SK-N-SH (cell line): ENCODE data around the gene SESTD1. TPM values are rescaled to one million over a fixed set of nuclear protein-coding genes. Genes with fewer than 3 reads are reported as not detected.

ENCODE experiments used
- CTCF ChIA-PET: fragments of 300-600, 350-600 bp; formaldehyde crosslinking; extraction: SDS; loops from one replicate; lab custom pipeline; 2021; lab: Yijun Ruan, JAX
- POLR2A ChIA-PET: fragments of 350-600 bp; sonication (Branson Sonifier 250); formaldehyde crosslinking; extraction: SDS; loops from one replicate; lab custom pipeline; 2020; ENCODE audit warnings: antibody characterized with exemption, inconsistent platforms; lab: Yijun Ruan, JAX
- DNase-seq: peaks from one replicate; pipeline ENCODE4 v3.0.0; 2012
- H2AFZ ChIP-seq: fragments of 200-600 bp; sonication (generic); 2 replicates; pipeline ENCODE4 v1.8.1; 2016; ENCODE audit warnings: antibody characterized with exemption, mild to moderate bottlenecking, low read depth
- H3F3A ChIP-seq: fragments of 200-600 bp; sonication (generic); replicated peaks from 2 replicates; pipeline ENCODE3; 2016; ENCODE audit warnings: antibody characterized with exemption, mild to moderate bottlenecking; ENCODE audit not compliant: insufficient read depth
- H3K27ac ChIP-seq, 2 experiments: fragments of 200-500 bp in 1 of 2; fragments of 200-600 bp in 1 of 2; sonication (Bioruptor generic) in 1 of 2; sonication (generic), shearing (Covaris generic) in 1 of 2; 2 replicates each; pipeline versions ENCODE4 v1.5.1 to v1.6.1; 2014 to 2016; ENCODE audit warnings: low read depth in 2 of 2, inconsistent platforms in 1 of 2, low read length in 1 of 2, mild to moderate bottlenecking in 1 of 2, mixed read lengths in 1 of 2
- H3K27me3 ChIP-seq: fragments of 200-600 bp; sonication (generic), shearing (Covaris generic); 2 replicates; pipeline ENCODE4 v1.6.1; 2016; ENCODE audit warnings: mixed run types; ENCODE audit not compliant: insufficient read depth
- H3K36me3 ChIP-seq, 2 experiments: fragments of 200-500 bp in 1 of 2; fragments of 200-600 bp in 1 of 2; sonication (Bioruptor generic) in 1 of 2; sonication (generic) in 1 of 2; replicated peaks in 1 of 2; 2 replicates each; pipeline versions ENCODE3 to v1.5.1; 2014 to 2016; ENCODE audit warnings: low read length in 1 of 2, mild to moderate bottlenecking in 1 of 2; ENCODE audit not compliant: insufficient read depth in 2 of 2, control insufficient read depth in 1 of 2
- H3K4me1 ChIP-seq, 2 experiments: fragments of 200-500 bp in 1 of 2; fragments of 200-600 bp in 1 of 2; sonication (Bioruptor generic) in 1 of 2; sonication (generic), shearing (Covaris generic) in 1 of 2; 2 replicates each; pipeline versions ENCODE4 v1.5.1 to v1.6.1; 2014 to 2016; ENCODE audit warnings: low read depth in 1 of 2, low read length in 1 of 2, mixed run types in 1 of 2; ENCODE audit not compliant: insufficient read depth in 2 of 2, control insufficient read depth in 1 of 2
- H3K4me2 ChIP-seq: fragments of 200-600 bp; sonication (generic), shearing (Covaris generic); 2 replicates; pipeline ENCODE4 v1.6.1; 2017; ENCODE audit warnings: mixed run types
- H3K4me3 ChIP-seq, 2 experiments: fragments of 200-500 bp in 1 of 2; fragments of 200-600 bp in 1 of 2; sonication (Bioruptor generic) in 1 of 2; sonication (generic), shearing (Covaris generic) in 1 of 2; 2 replicates each; pipeline versions ENCODE4 v1.5.1 to v1.8.1; 2014 to 2016; ENCODE audit warnings: low read depth in 2 of 2, inconsistent platforms in 1 of 2, low read length in 1 of 2, mild to moderate bottlenecking in 1 of 2, mixed read lengths in 1 of 2, moderate library complexity in 1 of 2
- H3K79me2 ChIP-seq: fragments of 200-600 bp; sonication (generic); 2 replicates; pipeline ENCODE4 v1.8.1; 2017; ENCODE audit warnings: mild to moderate bottlenecking; ENCODE audit not compliant: insufficient read depth
- H3K9ac ChIP-seq: fragments of 200-600 bp; sonication (generic); 2 replicates; pipeline ENCODE4 v1.6.1; 2017; ENCODE audit warnings: mixed run types
- H3K9me2 ChIP-seq: fragments of 200-600 bp; sonication (generic); 2 replicates; pipeline ENCODE4 v1.6.1; 2017; ENCODE audit warnings: mixed run types
- H3K9me3 ChIP-seq: fragments of 200-600 bp; sonication (generic); 2 replicates; pipeline ENCODE4 v1.6.1; 2017; ENCODE audit warnings: mixed run types, mild to moderate bottlenecking, moderate library complexity
- H4K20me1 ChIP-seq: fragments of 200-600 bp; sonication (generic); 2 replicates; pipeline ENCODE4 v1.6.1; 2017; ENCODE audit warnings: mild to moderate bottlenecking, mixed run types; ENCODE audit not compliant: insufficient read depth
- CHD2 ChIP-seq: fragments of 150-350 bp; IDR thresholded peaks from 2 replicates; pipeline ENCODE4 v1.6.1; 2018; ENCODE audit warnings: low read length; ENCODE audit not compliant: partially characterized antibody
- CTCF ChIP-seq: fragments of 200-600 bp; sonication (generic); IDR thresholded peaks from 2 replicates; pipeline ENCODE4 v1.6.1; 2017; ENCODE audit warnings: antibody characterized with exemption, mild to moderate bottlenecking, moderate library complexity
- ELF1 ChIP-seq: IDR thresholded peaks from 2 replicates; pipeline ENCODE4 v1.4.0; 2012
- EP300 ChIP-seq, 2 experiments: IDR thresholded peaks; 2 replicates each; pipeline versions ENCODE4 v1.4.0 to v1.6.1; 2012; ENCODE audit warnings: borderline replicate concordance in 1 of 2, low read depth in 1 of 2, low read length in 1 of 2
- FOXJ3 ChIP-seq: sonication (generic); formaldehyde crosslinking; IDR thresholded peaks from 2 replicates; pipeline ENCODE4 v1.5.1; 2020; ENCODE audit warnings: mild to moderate bottlenecking, missing genetic modification reagents
- FOXM1 ChIP-seq: IDR thresholded peaks from 2 replicates; pipeline ENCODE4 v1.4.0; 2012; ENCODE audit warnings: low read depth, mild to moderate bottlenecking
- GATA2 ChIP-seq: sonication (generic); formaldehyde crosslinking; IDR thresholded peaks from 2 replicates; pipeline ENCODE4 v1.5.0; 2020; ENCODE audit warnings: mild to moderate bottlenecking, missing genetic modification reagents
- IRF3 ChIP-seq: fragments of 150-350 bp; IDR thresholded peaks from 2 replicates; pipeline ENCODE4 v1.6.1; 2016; ENCODE audit warnings: mild to moderate bottlenecking, low read depth, low read length
- JUND ChIP-seq: IDR thresholded peaks from 2 replicates; pipeline ENCODE4 v1.4.0; 2012
- MXI1 ChIP-seq: IDR thresholded peaks from 2 replicates; pipeline ENCODE4 v1.6.1; 2012; ENCODE audit warnings: mild to moderate bottlenecking, low read depth, low read length, improper control_type of control experiment
- NFIC ChIP-seq: IDR thresholded peaks from 2 replicates; pipeline ENCODE4 v1.4.0; 2012; ENCODE audit warnings: borderline replicate concordance
- PBX3 ChIP-seq: IDR thresholded peaks from 2 replicates; pipeline ENCODE4; 2012
- POLR2AphosphoS5 ChIP-seq: IDR thresholded peaks from 2 replicates; pipeline ENCODE4 v1.6.1; 2012; ENCODE audit warnings: low read depth, low read length
- RCOR1 ChIP-seq: fragments of 150-350 bp; IDR thresholded peaks from 2 replicates; pipeline ENCODE4 v1.6.1; 2017; ENCODE audit warnings: antibody characterized with exemption, low read length
- REST ChIP-seq: IDR thresholded peaks from 2 replicates; pipeline ENCODE4 v1.6.1; 2012; ENCODE audit warnings: mild to moderate bottlenecking, low read depth, low read length, moderate library complexity
- RFX5 ChIP-seq: IDR thresholded peaks from 2 replicates; pipeline ENCODE4 v1.6.1; 2012; ENCODE audit warnings: mild to moderate bottlenecking, improper control_type of control experiment, low read length
- SIN3A ChIP-seq: IDR thresholded peaks from 2 replicates; pipeline ENCODE4 v1.6.1; 2012; ENCODE audit warnings: low read depth, mild to moderate bottlenecking, low read length, moderate library complexity, borderline replicate concordance
- SMC3 ChIP-seq: IDR thresholded peaks from 2 replicates; pipeline ENCODE4 v1.6.1; 2012; ENCODE audit warnings: low read depth, low read length, improper control_type of control experiment
- TAF1 ChIP-seq: IDR thresholded peaks from 2 replicates; pipeline ENCODE4 v1.6.1; 2012; ENCODE audit warnings: low read depth, mild to moderate bottlenecking, low read length, moderate library complexity, borderline replicate concordance
- TEAD4 ChIP-seq: IDR thresholded peaks from 2 replicates; pipeline ENCODE4 v1.4.0; 2012; ENCODE audit warnings: mild to moderate bottlenecking, borderline replicate concordance; ENCODE audit not compliant: insufficient read depth
- USF1 ChIP-seq: IDR thresholded peaks from 2 replicates; pipeline ENCODE4 v1.4.0; 2012; ENCODE audit warnings: low read depth, borderline replicate concordance
- WGBS: methylation state at CpG from one replicate; pipeline ENCODE4 v1.1.6; 2017; ENCODE audit warnings: low lambda C conversion rate; 5-methylcytosine and 5-hydroxymethylcytosine counted together
- polyA plus RNA-seq, 3 experiments: library from polyadenylated mRNA; depleted of rRNA; stranded (reverse); fragments of >200 nt; gene quantifications; 2 replicates each; pipeline ENCODE4 v1.2.3, GENCODE V29; 2012

The SESTD1 gene
- polyA plus RNA-seq, 1 of the 3 experiments (the other 2 are of a cell fraction), result 4.6 TPM

GRCh38 chr2:179081954-179082353 is 182.7 kb downstream of the SESTD1 start:
- POLR2A ChIA-PET, result interaction anchor here (0.7 kb wide), 1 partner anchor 26 kb away, joined by 3 read pairs; no protein-coding TSS in a partner anchor
- H3K4me3 ChIP-seq, result no peak overlapping the region
- DNase-seq, result no peak
- no peaks in the 10 kb centered on the region for H3K36me3 ChIP-seq
- H3K4me2 ChIP-seq, result no peak overlapping the region
- H3K9me3 ChIP-seq, result no peaks in the 10 kb centered on the region
- no peaks in the 10 kb centered on the region for H3K27me3 ChIP-seq
- CTCF ChIA-PET, result no interaction called here
- no peaks in the 10 kb centered on the region for H3K9me2 ChIP-seq
- H3K27ac ChIP-seq, result no peak overlapping the region
- H3F3A ChIP-seq, result no peaks in the 10 kb centered on the region
- H2AFZ ChIP-seq, result no peak overlapping the region
- H3K79me2 ChIP-seq, result no peaks in the 10 kb centered on the region
- TF ChIP-seq POLR2AphosphoS5 (no peak), GATA2 (CRISPR knock-in tag) (no peak), PBX3 (no peak), CTCF (no peak), NFIC (no peak), ELF1 (no peak), FOXJ3 (CRISPR knock-in tag) (no peak), TEAD4 (no peak), FOXM1 (no peak), EP300 (IDR thresholded peaks at IDR 0.05; ENCODE audit: borderline replicate concordance in 1 of 2, low read depth in 1 of 2, low read length in 1 of 2) (no peak), CHD2 (no peak)
- H3K9ac ChIP-seq, result no peak overlapping the region
- H3K4me1 ChIP-seq, result no peaks in the 10 kb centered on the region
- H4K20me1 ChIP-seq, result no peaks in the 10 kb centered on the region

- ChIA-PET POLR2A (no interaction called here), CTCF (interaction anchor here (0.8 kb wide), 1 partner anchor 57 kb away, joined by 4 read pairs; no protein-coding TSS in a partner anchor)
- Histone ChIP-seq H3K4me2 (no peak overlapping the region), H3K36me3 (no peaks in the 10 kb centered on the region), H3K27me3 (no peaks in the 10 kb centered on the region), H2AFZ (no peak overlapping the region), H3F3A (no peaks in the 10 kb centered on the region), H4K20me1 (no peaks in the 10 kb centered on the region), H3K27ac (no peak overlapping the region), H3K9me2 (no peaks in the 10 kb centered on the region), H3K9ac (no peak overlapping the region), H3K79me2 (no peaks in the 10 kb centered on the region), H3K4me3 (no peak overlapping the region), H3K4me1 (no peaks in the 10 kb centered on the region), H3K9me3 (no peaks in the 10 kb centered on the region)
- DNase-seq, result no peak
- WGBS, result 6% methylated on average over 3 of the region's 3 CpGs
- TF ChIP-seq USF1 (no peak), IRF3 (no peak), CHD2 (no peak), SIN3A (no peak), REST (no peak), RCOR1 (no peak), JUND (no peak), FOXM1 (no peak), RFX5 (no peak), TAF1 (no peak), SMC3 (no peak), NFIC (no peak), TEAD4 (no peak), MXI1 (no peak)
These were observed 192.1 kb downstream of the SESTD1 start for GRCh38 chr2:179072527-179072926.
